Erythroblast (primary cell): ENCODE data around the gene PSAPL1.
"Not testable (repeated sequence)": the region's sequence is repeated elsewhere in the genome, so short reads cannot be mapped to it uniquely, and the experiment has no call there.

Experiments
- DNase-seq, 2 experiments: peaks; one replicate each; lab custom pipeline; 2025; lab: John Stamatoyannopoulos, UW
- GATA1 ChIP-seq: IDR thresholded peaks from 2 replicates; pipeline ENCODE4 v1.6.1; 2011; ENCODE audit warnings: low read depth, mild to moderate bottlenecking, control low read depth, low read length, moderate library complexity
- POLR2A ChIP-seq: IDR thresholded peaks from 2 replicates; pipeline ENCODE4 v1.6.1; 2011; ENCODE audit warnings: mild to moderate bottlenecking, low read length

Gene PSAPL1

GRCh38 chr4:7466904-7467303, 32.2 kb upstream of the PSAPL1 start:
- TF ChIP-seq GATA1 = no peak
- TF ChIP-seq POLR2A = no peak
- DNase-seq = no peak

- no peak for DNase-seq
- TF ChIP-seq POLR2A = no peak
- TF ChIP-seq GATA1 = no peak
These were observed 31.5 kb upstream of the PSAPL1 start for GRCh38 chr4:7466215-7466614.

- TF ChIP-seq GATA1 = no peak
- no peak for DNase-seq
These were observed 30.3 kb upstream of the PSAPL1 start for GRCh38 chr4:7465017-7465416.

GRCh38 chr4:7464259-7464655, 29.5 kb upstream of the PSAPL1 start:
- no peak for DNase-seq
- TF ChIP-seq GATA1 (no peak), POLR2A (no peak)

GRCh38 chr4:7463566-7464258, 29.0 kb upstream of the PSAPL1 start:
- DNase-seq = no peak
- TF ChIP-seq GATA1 = no peak
- TF ChIP-seq POLR2A = no peak

GRCh38 chr4:7462509-7462971, 27.8 kb upstream of the PSAPL1 start:
- DNase-seq = no peak
- no peak for TF ChIP-seq GATA1
- no peak for TF ChIP-seq POLR2A

- no peak for DNase-seq
- TF ChIP-seq POLR2A (no peak), GATA1 (no peak)
These were observed 26.5 kb upstream of the PSAPL1 start for GRCh38 chr4:7461230-7461629.

- no peak for DNase-seq
- TF ChIP-seq POLR2A = no peak
- no peak for TF ChIP-seq GATA1
These were observed 25.8 kb upstream of the PSAPL1 start for GRCh38 chr4:7460566-7460965.

- DNase-seq = no peak
- TF ChIP-seq GATA1 (no peak), POLR2A (no peak)
These were observed 24.7 kb upstream of the PSAPL1 start for GRCh38 chr4:7459471-7459870.

GRCh38 chr4:7458477-7458876, 23.7 kb upstream of the PSAPL1 start:
- no peak for DNase-seq
- TF ChIP-seq POLR2A (no peak), GATA1 (no peak)

GRCh38 chr4:7458066-7458425, 23.3 kb upstream of the PSAPL1 start:
- TF ChIP-seq POLR2A = no peak
- TF ChIP-seq GATA1 = no peak
- DNase-seq = no peak

GRCh38 chr4:7457201-7458065, 22.7 kb upstream of the PSAPL1 start:
- no peak for DNase-seq
- TF ChIP-seq GATA1 (no peak), POLR2A (no peak)

GRCh38 chr4:7452802-7453201, 18.1 kb upstream of the PSAPL1 start:
- not testable (repeated sequence) for DNase-seq

GRCh38 chr4:7451800-7452199, 17.1 kb upstream of the PSAPL1 start:
- TF ChIP-seq GATA1 (no peak), POLR2A (no peak)
- no peak for DNase-seq

GRCh38 chr4:7451434-7451789, 16.7 kb upstream of the PSAPL1 start:
- DNase-seq = no peak
- no peak for TF ChIP-seq GATA1
- TF ChIP-seq POLR2A = no peak

- no peak for TF ChIP-seq GATA1
- no peak for TF ChIP-seq POLR2A
These were observed 16.2 kb upstream of the PSAPL1 start for GRCh38 chr4:7450775-7451433.

More at GRCh38 chr4:7450775-7451433, 16.2 kb upstream of the PSAPL1 start:
- no peak for DNase-seq
